K562 (cell line): ENCODE measurements around the gene TLE3.

Source experiments
- CTCF ChIP-seq, 3 experiments: IDR thresholded peaks in 2 of 3; conservative IDR thresholded peaks in 1 of 3; 2 replicates each; pipeline ENCODE4 v1.5.1; 2011 to 2012; ENCODE audit warnings: low read length in 3 of 3, mild to moderate bottlenecking in 3 of 3, control low read depth in 2 of 3, improper control_type of control experiment in 1 of 3, inconsistent platforms in 1 of 3, low read depth in 1 of 3, mixed read lengths in 1 of 3, moderate library complexity in 1 of 3; ENCODE audit not compliant: insufficient read depth in 2 of 3
- FOSL1 ChIP-seq: fragments of 200-800 bp; sonication (Bioruptor generic); conservative IDR thresholded peaks from 2 replicates; pipeline ENCODE4 v1.6.1; 2016; ENCODE audit warnings: missing genetic modification characterization, missing compliant biosample characterization
- SMAD1 ChIP-seq: fragments of 150-350 bp; IDR thresholded peaks from 2 replicates; pipeline ENCODE4 v1.6.1; 2014; ENCODE audit warnings: low read length, low read depth; ENCODE audit not compliant: partially characterized antibody
- ZNF146 ChIP-seq: IDR thresholded peaks from one replicate; pipeline ENCODE4 v1.6.1; 2018; ENCODE audit warnings: missing compliant biosample characterization; ENCODE audit not compliant: unreplicated experiment
- ZNF445 ChIP-seq: fragments of 250-450 bp; sonication (Bioruptor Pico); IDR thresholded peaks from 2 replicates; pipeline ENCODE4 v1.4.0; 2020; ENCODE audit warnings: low read depth, mild to moderate bottlenecking, moderate library complexity
- TF ChIP-seq, protein P1 (sequence below): fragments of 450-650 bp; IDR thresholded peaks from 2 replicates; pipeline ENCODE4 v1.6.1; 2018; ENCODE audit not compliant: partially characterized antibody

DNA sequence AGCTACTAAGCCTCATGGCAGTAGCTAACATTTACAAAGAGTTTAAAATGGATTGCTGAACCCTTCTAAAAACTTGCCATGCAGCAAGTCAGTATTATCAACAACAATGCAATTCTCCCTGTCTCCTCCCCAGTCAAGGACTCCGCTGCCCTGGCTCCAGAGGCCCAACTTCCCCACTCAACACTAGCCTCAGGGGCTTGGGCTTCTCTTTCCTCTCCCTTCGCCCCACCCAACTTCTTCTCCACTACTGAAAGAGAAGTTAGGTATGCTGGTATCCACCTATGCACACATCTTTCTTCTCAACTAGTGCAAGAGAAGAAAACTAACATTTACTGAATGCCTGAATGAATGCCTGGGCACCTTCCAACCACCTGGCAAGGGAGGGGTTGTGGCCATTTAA is 30.7 kb downstream of the TLE3 start:
- no peak for TF ChIP-seq FOSL1
- no peak for TF ChIP-seq ZNF445 (CRISPR knock-in tag)
- TF ChIP-seq, protein P1, sequence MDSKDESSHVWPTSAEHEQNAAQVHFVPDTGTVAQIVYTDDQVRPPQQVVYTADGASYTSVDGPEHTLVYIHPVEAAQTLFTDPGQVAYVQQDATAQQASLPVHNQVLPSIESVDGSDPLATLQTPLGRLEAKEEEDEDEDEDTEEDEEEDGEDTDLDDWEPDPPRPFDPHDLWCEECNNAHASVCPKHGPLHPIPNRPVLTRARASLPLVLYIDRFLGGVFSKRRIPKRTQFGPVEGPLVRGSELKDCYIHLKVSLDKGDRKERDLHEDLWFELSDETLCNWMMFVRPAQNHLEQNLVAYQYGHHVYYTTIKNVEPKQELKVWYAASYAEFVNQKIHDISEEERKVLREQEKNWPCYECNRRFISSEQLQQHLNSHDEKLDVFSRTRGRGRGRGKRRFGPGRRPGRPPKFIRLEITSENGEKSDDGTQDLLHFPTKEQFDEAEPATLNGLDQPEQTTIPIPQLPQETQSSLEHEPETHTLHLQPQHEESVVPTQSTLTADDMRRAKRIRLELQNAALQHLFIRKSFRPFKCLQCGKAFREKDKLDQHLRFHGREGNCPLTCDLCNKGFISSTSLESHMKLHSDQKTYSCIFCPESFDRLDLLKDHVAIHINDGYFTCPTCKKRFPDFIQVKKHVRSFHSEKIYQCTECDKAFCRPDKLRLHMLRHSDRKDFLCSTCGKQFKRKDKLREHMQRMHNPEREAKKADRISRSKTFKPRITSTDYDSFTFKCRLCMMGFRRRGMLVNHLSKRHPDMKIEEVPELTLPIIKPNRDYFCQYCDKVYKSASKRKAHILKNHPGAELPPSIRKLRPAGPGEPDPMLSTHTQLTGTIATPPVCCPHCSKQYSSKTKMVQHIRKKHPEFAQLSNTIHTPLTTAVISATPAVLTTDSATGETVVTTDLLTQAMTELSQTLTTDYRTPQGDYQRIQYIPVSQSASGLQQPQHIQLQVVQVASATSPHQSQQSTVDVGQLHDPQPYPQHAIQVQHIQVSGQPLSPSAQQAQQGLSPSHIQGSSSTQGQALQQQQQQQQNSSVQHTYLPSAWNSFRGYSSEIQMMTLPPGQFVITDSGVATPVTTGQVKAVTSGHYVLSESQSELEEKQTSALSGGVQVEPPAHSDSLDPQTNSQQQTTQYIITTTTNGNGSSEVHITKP = no peak
- TF ChIP-seq CTCF (IDR thresholded peaks at IDR 0.05 in 2 of 3, conservative IDR thresholded peaks at IDR 0.05 in 1 of 3; ENCODE audit: insufficient read depth in 2 of 3, low read depth in 1 of 3, low read length in 3 of 3) = no peak
- TF ChIP-seq ZNF146 (CRISPR knock-in tag) = no peak
- no peak for TF ChIP-seq SMAD1
